ENCODE measurements around the gene DCUN1D5.

- TF ChIP-seq POLR2AphosphoS5 (IDR thresholded peaks at IDR 0.05) (no peak), CTCF (IDR thresholded peaks at IDR 0.05; ENCODE audit: poor library complexity, severe bottlenecking) (no peak), EZH2 (IDR thresholded peaks at IDR 0.05; ENCODE audit: borderline replicate concordance, insufficient read depth, low read length, poor library complexity, severe bottlenecking) (no peak), TAF1 (IDR thresholded peaks at IDR 0.05; ENCODE audit: low read depth) (no peak), SMC3 (conservative IDR thresholded peaks at IDR 0.05; ENCODE audit: poor library complexity) (no peak), MXI1 (conservative IDR thresholded peaks at IDR 0.05; ENCODE audit: poor library complexity, severe bottlenecking) (no peak), EP300 (conservative IDR thresholded peaks at IDR 0.05; ENCODE audit: poor library complexity, severe bottlenecking) (no peak), REST (IDR thresholded peaks at IDR 0.05; ENCODE audit: borderline replicate concordance) (no peak)
These were observed 47.9 kb downstream of the DCUN1D5 start for GRCh38 chr11:103043826-103044678.
